Hematopoietic multipotent progenitor cell treated with erythropoietin and hydrocortisone succinate and interleukin-3 and kit ligand, for 17 days (in vitro differentiated cells): Measurements from ENCODE around the gene SETX.

ENCODE experiments used
- DNase-seq: peaks from one replicate; pipeline ENCODE4 v3.0.0-alpha.2; 2015; ENCODE audit warnings: low spot score

SETX gene

GRCh38 chr9:132283165-132283564 lies 71.6 kb downstream of the SETX start:
- no peak for DNase-seq

- DNase-seq = no peak
These were observed 79.9 kb downstream of the SETX start for GRCh38 chr9:132274861-132275260.

GRCh38 chr9:132269704-132270516 lies 84.9 kb downstream of the SETX start:
- peak; percentile 55 for DNase-seq

- peak; percentile 77 for DNase-seq
These were observed 85.9 kb downstream of the SETX start for GRCh38 chr9:132268725-132269352.

GRCh38 chr9:132267660-132268059 lies 87.1 kb downstream of the SETX start:
- DNase-seq = no peak

GRCh38 chr9:132266017-132266416 lies 88.8 kb downstream of the SETX start:
- no peak for DNase-seq

- no peak for DNase-seq
These were observed 93.9 kb downstream of the SETX start for GRCh38 chr9:132260846-132261245.

- DNase-seq = no peak
These were observed 104.2 kb downstream of the SETX start for GRCh38 chr9:132250324-132251262.

- no peak for DNase-seq
These were observed 105.1 kb downstream of the SETX start for GRCh38 chr9:132249690-132250089.

- DNase-seq = no peak
These were observed 105.7 kb downstream of the SETX start for GRCh38 chr9:132249123-132249522.

GRCh38 chr9:132247942-132248341 lies 106.8 kb downstream of the SETX start:
- no peak for DNase-seq

- DNase-seq = no peak
These were observed 109.3 kb downstream of the SETX start for GRCh38 chr9:132245465-132245864.

- no peak for DNase-seq
These were observed 110.0 kb downstream of the SETX start for GRCh38 chr9:132244582-132245455.

- DNase-seq = no peak
These were observed 111.4 kb downstream of the SETX start for GRCh38 chr9:132243156-132244074.

- no peak for DNase-seq
These were observed 112.1 kb downstream of the SETX start for GRCh38 chr9:132242621-132243155.

GRCh38 chr9:132241840-132242620 lies 112.8 kb downstream of the SETX start:
- DNase-seq = no peak

GRCh38 chr9:132241483-132241839 lies 113.3 kb downstream of the SETX start:
- DNase-seq = no peak

- peak; percentile 83 for DNase-seq
These were observed 113.8 kb downstream of the SETX start for GRCh38 chr9:132240841-132241482.
